GM20431 (cell line): ENCODE data around the gene LMO2.
"Not testable (repeated sequence)": the region's sequence is repeated elsewhere in the genome, so short reads cannot be mapped to it uniquely, and the experiment has no call there.

Experiments used
- in situ Hi-C: fragments of 300-500 bp; cut with MseI, MboI; formaldehyde crosslinking; loops from one replicate; pipeline ENCODE4 v1.15.0; 2020; ENCODE audit warnings: low sequenced_read_pairs; ENCODE audit not compliant: unreplicated experiment

LMO2 gene

GRCh38 chr11:33867561-33867960, 24.3 kb downstream of the LMO2 start:
- in situ Hi-C loops, result loop anchor here (10.0 to 25.0 kb wide), 3 partner anchors 107 to 495 kb away; partner anchors contain the start of gene ABTB2

GRCh38 chr11:33866936-33867335, 24.9 kb downstream of the LMO2 start:
- in situ Hi-C loops, result loop anchor here (10.0 to 25.0 kb wide), 3 partner anchors 108 to 495 kb away; partner anchors contain the start of gene ABTB2

- in situ Hi-C loops, result loop anchor here (10.0 to 25.0 kb wide), 3 partner anchors 110 to 498 kb away; partner anchors contain the start of gene ABTB2
These were observed 27.4 kb downstream of the LMO2 start for GRCh38 chr11:33864479-33864878.

- in situ Hi-C loops, result loop anchor here (10.0 to 25.0 kb wide), 3 partner anchors 111 to 499 kb away; partner anchors contain the start of gene ABTB2
These were observed 28.3 kb downstream of the LMO2 start for GRCh38 chr11:33863418-33864172.

- in situ Hi-C loops, result loop anchor here (10.0 to 25.0 kb wide), 3 partner anchors 113 to 500 kb away; partner anchors contain the start of gene ABTB2
These were observed 29.8 kb downstream of the LMO2 start for GRCh38 chr11:33861941-33862589.

- in situ Hi-C loops, result loop anchor here (10.0 to 25.0 kb wide), 3 partner anchors 113 to 501 kb away; partner anchors contain the start of gene ABTB2
These were observed 30.5 kb downstream of the LMO2 start for GRCh38 chr11:33861386-33861785.

GRCh38 chr11:33860926-33861325, 30.9 kb downstream of the LMO2 start:
- in situ Hi-C loops, result loop anchor here (10.0 to 25.0 kb wide), 3 partner anchors 114 to 501 kb away; partner anchors contain the start of gene ABTB2

- in situ Hi-C loops, result loop anchor here (25.0 kb wide), 2 partner anchors 303 to 503 kb away; partner anchors contain the start of gene ABTB2
These were observed 32.6 kb downstream of the LMO2 start for GRCh38 chr11:33859306-33859705.

GRCh38 chr11:33857933-33858371, 33.9 kb downstream of the LMO2 start:
- in situ Hi-C loops, result loop anchor here (25.0 kb wide), 2 partner anchors 304 to 504 kb away; partner anchors contain the start of gene ABTB2

- in situ Hi-C loops, result loop anchor here (25.0 kb wide), 2 partner anchors 307 to 507 kb away; partner anchors contain the start of gene ABTB2
These were observed 36.4 kb downstream of the LMO2 start for GRCh38 chr11:33855500-33855899.

- in situ Hi-C loops, result no loop called here
These were observed 43.0 kb downstream of the LMO2 start for GRCh38 chr11:33848717-33849390.

- in situ Hi-C loops, result no loop called here
These were observed 44.6 kb downstream of the LMO2 start for GRCh38 chr11:33847251-33847650.

GRCh38 chr11:33844236-33844635, 47.6 kb downstream of the LMO2 start:
- in situ Hi-C loops, result no loop called here

- in situ Hi-C loops, result no loop called here
These were observed 48.9 kb downstream of the LMO2 start for GRCh38 chr11:33843018-33843417.

GRCh38 chr11:33842236-33842915, 49.5 kb downstream of the LMO2 start:
- in situ Hi-C loops, result no loop called here

- in situ Hi-C loops, result not testable (repeated sequence)
These were observed 53.6 kb downstream of the LMO2 start for GRCh38 chr11:33838234-33838633.

GRCh38 chr11:33837334-33837733, 54.5 kb downstream of the LMO2 start:
- in situ Hi-C loops, result not testable (repeated sequence)

- in situ Hi-C loops, result no loop called here
These were observed 56.6 kb downstream of the LMO2 start for GRCh38 chr11:33835143-33835878.

- in situ Hi-C loops, result no loop called here
These were observed 59.2 kb downstream of the LMO2 start for GRCh38 chr11:33832676-33833075.
